ENCODE results near the gene FAM83B.
"Not testable (repeated sequence)": the region's sequence is repeated elsewhere in the genome, so short reads cannot be mapped to it uniquely, and the experiment has no call there.

Gene FAM83B, protein sequence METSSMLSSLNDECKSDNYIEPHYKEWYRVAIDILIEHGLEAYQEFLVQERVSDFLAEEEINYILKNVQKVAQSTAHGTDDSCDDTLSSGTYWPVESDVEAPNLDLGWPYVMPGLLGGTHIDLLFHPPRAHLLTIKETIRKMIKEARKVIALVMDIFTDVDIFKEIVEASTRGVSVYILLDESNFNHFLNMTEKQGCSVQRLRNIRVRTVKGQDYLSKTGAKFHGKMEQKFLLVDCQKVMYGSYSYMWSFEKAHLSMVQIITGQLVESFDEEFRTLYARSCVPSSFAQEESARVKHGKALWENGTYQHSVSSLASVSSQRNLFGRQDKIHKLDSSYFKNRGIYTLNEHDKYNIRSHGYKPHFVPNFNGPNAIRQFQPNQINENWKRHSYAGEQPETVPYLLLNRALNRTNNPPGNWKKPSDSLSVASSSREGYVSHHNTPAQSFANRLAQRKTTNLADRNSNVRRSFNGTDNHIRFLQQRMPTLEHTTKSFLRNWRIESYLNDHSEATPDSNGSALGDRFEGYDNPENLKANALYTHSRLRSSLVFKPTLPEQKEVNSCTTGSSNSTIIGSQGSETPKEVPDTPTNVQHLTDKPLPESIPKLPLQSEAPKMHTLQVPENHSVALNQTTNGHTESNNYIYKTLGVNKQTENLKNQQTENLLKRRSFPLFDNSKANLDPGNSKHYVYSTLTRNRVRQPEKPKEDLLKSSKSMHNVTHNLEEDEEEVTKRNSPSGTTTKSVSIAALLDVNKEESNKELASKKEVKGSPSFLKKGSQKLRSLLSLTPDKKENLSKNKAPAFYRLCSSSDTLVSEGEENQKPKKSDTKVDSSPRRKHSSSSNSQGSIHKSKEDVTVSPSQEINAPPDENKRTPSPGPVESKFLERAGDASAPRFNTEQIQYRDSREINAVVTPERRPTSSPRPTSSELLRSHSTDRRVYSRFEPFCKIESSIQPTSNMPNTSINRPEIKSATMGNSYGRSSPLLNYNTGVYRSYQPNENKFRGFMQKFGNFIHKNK

DNA sequence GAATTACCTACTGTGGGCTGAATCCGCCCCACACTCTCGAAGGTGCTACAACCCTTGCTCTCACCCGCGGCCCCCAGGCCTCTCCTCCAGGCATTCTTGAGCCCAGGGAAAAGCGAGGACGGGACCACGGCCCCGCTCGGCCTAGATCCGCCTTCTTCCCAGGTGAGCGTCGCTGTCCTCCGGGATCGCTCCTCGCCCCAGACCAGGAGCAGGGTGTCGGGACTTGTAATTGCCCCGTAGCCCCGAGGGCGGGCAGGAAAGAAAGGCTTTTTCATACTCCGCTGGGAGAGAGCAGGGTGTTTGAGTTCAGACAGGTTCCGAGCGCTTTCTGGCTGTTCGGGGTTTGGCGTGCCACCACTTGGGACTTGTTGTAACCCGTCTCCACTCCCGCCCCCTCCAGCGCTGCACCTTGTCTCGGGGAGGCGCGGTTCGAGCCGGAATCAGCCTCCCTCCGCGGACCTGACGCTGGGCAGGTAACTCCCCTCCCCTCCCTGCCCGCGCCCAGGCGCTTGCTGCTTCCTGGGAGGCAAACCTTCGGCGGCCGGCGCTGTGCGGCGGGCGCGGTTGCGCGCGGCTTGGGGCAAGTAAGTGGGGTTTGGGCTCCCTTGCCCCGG, at the start of gene FAM83B:
Gene FAM83B, plus strand, starts transcription at position 529 of the 614 bp plus-strand sequence. CDS start 23,476 bp downstream, outside the sequence.
- no peak for DNase-seq

DNA sequence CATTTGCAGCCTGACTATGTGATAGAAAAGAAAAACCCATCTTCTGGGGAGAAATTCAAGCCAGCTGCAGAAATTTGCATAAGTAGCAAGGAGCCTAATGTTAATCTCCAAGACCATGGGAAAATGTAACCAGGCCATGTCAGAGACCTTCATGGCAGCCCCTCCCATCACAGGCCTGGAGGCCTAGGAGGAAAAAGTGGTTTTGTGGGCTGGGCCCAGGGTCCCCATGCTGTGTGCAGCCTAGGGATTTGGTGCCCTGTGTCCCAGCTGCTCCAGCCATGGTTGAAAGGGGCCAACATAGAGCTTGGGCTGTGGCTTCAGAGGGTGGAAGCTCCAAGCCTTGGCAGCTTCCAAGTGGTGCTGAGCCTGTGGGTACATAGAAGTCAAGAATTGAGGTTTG, 49.7 kb upstream of the FAM83B start:
- DNase-seq, result not testable (repeated sequence)

DNA sequence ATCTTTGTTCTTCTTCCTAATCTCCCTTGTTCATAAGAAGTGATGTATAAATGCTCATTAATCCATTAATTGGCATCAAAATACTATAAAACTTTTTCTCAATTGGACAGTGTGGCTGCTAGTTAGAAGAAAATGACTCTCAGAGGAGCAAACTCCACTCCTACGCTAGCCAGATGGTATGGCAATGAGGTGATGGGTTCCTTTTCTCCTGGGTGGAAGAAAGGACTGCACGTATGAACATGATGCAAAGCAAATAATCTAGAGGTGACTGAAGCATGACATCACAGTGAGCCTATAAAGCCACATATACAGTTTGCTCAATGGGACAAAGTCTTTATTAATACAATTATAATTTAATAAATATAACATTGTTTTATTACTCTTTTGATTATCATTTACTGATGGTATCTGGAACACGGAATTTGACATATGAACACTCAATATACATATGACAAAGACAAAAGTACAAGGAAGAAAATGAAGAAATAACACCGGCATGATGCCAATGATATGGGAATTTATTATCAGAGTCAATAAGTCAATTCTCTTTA, 46.4 kb upstream of the FAM83B start:
- DNase-seq, result no peak

DNA sequence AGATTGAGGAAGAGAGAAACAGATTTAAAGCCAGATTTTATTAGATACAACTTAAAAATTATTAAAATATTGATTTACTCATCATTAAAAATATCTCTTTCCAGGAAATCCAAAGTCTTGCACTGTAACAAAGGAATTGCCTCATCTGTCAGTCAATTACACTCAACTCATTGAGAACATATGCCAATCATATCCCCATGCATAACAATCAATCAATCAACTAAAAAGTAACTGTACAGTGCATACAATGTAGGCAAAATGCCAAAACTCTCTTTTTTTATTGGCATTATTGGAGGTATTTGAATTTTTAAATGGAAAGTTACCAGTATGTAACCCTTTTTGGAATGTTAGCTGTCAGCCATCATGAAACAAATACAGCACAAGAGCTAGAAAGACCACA, 45.3 kb upstream of the FAM83B start:
- DNase-seq, result no peak

DNA sequence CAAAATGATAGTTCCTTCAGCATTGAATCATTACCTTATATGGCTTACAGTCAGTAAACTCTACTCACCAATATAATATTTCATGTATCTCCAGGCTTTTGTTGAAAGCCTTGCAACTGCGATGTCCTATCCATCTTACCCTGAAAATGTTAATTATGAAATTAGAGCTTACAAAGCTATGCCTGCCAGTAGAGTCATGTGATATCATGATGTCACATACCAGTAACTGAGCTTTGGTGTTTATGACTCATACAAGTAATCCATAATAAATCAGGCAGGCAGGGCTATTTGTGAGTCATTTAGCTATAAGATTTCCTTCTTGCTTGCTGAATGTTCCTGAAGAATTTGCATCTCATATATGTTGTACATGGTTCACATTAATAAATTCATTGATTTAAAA, 44.9 kb upstream of the FAM83B start:
- no peak for DNase-seq

DNA sequence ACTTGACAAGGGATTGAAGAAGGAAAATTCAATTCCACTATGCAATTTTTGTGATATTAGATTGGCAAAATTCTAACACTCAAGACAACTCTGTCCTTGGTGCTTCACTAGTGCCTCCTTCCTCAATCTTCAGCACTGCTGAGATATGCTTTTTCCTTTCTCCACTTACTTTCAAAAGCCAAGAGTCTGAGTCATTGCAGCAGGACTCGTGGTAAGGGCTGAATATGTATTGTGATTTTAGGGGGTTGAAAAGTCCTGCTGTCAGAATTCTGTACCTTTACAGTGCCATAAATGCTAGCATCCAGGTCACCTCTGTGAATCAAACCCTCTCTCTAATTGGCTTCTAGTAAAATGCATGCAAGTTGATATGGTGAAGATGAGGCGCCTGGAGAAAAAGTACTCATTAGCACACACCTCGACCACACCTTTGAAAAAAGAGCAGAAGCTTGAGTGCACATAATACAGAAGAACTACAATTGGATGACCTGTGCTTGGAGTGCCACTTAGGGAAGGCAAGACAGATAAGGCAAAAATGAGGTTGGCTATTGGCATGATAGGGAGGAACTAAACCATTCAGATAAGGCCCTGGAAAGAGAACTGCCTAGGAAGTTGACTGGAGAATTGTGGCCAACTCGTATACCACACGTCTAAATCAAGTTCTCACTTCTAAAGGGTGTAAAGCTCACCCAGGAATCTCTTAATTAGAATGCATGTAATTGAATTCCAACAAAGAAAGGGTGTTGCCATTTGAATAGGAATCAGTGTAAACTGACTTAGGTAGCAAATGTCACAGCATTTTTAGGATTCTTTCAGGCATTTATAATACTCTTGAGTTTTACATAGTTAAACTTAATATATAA, 43.6 kb upstream of the FAM83B start:
- DNase-seq, result no peak

DNA sequence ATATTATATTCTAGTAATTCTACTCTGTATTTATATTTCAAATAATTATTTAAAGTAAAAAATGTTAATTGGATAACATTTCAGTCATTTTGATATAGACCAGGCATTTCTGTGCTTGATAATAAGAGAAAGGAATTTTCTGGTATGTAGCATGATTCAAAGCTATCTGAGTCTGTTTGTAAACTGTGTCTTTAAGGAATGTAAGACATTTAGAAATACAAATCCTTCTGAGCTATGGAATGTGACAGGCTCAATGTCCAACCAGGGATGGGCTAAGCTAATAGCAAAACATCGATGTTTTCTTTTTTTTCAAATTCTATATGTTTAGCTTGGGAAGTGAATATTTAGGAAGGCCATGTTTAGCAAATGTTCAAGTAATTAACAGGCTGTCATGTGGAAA, 41.5 kb upstream of the FAM83B start:
- no peak for DNase-seq

DNA sequence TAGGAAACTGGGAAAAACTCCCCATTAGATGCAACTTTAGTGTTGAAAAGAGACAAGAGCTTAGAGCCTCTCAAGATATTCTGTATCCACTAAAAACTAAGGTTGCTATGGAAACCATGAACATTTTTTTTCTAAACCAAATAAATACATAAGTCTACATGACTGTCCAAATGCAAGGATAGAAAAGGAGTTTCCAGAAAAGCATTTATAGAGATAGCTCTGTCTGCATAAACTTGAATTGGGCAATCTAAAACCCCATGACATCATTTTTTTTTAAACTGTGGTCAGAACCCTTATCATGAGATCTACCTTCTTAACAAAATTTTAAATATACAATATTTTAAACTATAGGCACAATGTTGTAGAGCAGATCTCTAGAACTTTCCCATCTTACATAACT, 36.4 kb upstream of the FAM83B start:
- DNase-seq, result no peak

DNA sequence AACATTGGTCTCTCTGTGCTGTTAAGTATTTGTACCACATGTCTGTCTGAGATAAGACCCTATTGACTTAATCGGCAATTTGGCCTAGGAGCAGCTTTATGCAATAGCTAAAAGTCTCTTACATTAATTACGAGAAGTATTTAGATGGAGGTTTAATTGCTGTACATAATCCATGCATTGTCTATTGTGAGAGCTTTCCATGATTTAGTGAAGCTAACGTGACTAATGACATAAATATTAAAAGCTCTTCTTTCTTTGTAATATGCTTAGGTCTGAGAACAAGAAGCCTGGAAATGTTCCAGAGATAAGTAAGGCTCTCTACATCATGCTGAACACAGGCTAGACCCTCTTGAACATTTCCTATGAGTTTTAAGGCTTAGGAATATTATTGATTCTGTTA, 32.7 kb upstream of the FAM83B start:
- DNase-seq, result no peak

DNA sequence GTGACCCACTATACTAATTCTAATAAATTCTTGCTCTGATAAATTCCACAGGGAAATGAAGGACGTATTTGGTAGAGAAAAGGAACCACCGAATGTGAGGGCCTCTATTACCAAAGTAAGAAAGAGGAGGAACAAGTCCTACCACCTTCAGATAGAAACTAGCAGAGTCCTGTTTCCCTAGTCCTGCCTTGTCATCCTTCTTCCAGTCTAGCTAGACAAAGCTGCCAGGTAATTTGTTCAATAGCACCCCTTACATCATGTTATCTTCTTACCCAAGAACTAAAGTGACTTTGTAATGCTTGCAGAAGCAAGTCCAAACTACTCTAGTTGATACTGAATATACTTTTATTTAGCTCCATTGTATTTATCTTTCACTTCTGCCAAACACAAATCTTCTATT, 29.3 kb upstream of the FAM83B start:
- DNase-seq, result no peak

DNA sequence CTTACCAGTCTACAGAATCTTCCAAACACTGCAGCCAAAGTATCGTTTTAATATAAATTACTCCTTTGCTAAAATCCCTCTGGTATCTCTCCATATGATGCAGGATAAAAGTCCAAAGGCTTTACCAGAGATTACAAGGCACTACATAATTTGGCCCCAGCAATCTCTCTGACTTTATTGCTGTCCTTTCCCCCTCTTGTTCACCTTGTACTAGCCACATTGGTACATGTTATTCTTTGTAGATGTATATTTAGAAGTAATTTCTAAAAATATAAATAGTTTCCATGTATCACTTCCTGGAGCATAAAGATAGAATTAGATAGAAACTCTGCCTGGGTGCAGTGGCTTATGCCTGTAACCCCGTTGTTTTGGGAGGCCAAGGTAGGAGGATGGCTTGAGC, 28.7 kb upstream of the FAM83B start:
- no peak for DNase-seq

DNA sequence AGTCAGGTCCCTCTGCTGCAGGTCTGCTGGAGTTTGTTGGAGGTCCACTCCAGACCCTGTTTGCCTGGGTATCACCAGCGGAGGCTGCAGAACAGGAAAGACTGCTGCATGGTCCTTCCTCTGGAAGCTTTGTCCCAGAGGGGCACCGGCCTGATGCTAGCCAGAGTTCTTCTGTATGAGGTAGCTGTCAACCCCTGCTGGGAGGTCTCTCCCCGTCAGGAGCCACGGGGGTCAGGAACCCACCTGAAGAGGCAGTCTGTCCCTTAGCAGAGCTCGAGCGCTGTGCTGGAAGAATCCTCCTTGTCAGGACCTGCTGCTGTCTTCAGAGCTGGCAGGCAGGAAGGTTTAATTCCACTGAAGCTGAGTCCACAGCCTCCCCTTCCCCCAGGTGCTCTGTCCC, 22.3 kb upstream of the FAM83B start:
- DNase-seq, result not testable (repeated sequence)

DNA sequence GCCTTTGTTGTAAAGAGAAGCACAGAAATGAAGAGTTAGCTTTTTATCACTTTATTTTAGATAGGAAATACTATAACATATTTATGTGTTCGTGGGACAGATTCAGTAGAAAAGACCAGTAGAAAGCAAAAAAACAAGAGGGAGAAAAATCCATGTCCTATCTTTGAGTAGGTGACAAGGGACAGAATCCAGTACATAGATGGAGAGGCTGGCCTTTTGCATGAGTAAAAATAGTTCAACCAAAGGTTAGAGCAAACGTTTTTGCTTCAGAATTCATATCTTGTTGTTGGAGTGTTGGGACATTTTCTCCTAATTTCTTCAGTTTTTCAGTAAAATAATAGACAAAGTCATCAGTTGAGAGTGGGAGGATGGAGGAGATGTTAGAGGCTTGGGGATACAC, 19.6 kb upstream of the FAM83B start:
- DNase-seq, result no peak

DNA sequence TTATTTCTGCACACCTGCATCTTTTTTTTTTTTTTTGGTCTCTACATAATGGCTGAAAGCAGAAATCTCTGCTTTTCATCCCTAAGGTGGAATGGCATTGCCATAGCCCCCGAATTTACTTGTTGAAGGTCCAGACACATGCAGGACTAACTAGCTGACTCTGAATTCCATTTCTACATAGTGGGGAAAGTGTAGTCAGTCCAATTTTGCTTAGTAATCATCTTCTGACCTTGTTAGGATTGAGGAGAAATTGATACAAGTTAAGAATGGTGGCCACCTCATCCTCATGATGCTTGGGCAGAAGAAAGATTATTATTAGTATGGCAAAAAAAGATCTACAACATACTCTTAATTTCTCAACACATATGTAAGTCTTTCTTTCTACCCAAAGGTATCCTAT, 16.4 kb upstream of the FAM83B start:
- DNase-seq, result no peak

DNA sequence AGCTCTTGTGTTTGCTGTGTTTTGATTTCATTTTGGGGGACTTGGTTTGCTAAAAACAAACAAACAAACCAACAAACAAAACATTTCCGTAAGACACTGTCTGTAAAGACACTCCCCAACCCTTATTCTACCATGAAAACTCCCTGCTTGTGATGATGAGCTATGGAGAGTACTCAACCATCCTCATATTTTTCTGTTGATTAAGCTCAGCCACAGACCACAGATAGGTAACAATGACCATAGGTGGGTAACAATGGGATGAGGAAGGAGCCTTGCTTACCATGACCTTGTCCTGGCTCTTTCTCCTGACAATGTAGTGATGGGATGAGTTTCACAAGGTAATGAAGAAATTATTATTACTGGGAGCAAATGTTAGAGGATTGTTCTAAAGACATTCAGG, 11.4 kb upstream of the FAM83B start:
- no peak for DNase-seq

DNA sequence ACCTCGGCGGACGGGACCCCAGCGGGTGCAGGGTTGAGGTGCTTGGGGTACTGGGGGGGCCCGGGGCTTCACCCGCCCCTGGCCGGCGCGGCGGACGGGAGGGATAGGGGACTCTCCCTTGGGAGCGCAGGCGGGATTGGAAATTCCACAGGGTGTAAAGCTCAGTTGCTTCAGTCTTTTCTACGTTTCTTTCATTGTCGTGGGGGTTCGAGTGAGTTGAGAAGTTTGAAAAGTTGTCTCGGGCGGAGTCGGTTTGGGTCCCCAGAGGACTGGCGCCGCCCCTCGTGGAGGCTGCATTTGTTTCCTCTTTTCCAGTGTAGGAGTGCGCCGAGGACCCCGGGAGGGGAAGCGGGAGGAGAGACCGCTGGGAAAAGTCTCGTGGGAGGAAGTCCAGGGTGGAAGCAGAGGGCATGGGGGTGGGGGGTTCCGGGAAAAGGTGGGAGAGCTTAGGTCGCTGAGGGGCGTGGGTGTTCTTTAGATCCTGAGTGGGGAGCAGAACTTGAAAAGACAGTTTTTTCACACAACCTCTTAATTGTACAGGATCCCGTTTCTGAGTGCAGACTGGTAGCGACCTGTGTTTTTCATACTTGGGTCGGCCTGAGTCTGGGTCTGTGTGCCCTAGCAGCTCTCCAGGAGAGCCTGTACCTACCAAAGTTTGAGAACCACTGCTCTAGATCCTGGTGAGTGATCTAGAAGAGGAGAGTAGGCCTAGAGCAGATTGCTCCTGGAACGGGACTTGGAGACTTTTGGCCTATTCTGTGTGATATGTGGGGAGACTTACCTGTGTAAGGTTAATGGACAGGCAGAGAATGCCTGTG, 495 bp downstream of the FAM83B start:
- DNase-seq, result no peak

DNA sequence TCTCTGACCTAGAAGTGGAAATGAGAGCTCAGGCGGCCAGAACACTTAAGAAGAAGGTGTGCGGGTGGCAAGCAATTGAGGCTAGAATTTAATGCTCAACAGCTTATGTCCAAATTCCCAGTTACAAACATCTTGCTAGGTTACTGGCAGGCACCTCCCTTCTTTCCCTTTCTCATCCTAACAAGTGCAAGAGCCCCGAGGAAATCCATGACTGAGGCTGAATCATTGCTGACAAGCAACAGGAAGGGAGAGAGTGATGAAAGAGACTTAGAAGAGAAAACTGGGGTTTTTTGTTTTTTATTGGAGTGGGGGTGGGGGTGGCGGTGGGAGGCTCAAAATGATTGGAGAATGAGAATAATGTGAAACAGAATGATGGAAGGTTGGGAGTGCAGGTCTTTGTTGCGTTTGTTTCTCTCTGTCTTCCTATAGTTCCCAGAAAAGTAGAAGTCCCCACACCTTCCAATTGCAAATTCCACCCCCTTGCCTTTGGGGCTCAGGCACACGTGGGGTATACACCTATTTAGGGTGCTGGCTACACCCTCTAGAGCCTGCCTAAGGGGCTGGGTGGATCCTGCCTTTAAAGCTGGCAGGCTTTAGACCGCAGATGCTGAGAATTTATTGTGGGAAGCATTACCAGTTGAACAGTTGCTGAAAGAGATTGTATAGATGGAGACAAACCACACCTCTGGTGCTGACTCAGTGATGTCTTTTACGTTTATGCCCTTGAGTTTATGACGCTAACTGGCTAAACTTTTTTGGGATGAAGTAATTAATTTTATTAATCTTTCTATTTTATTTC, 1.4 kb downstream of the FAM83B start:
- DNase-seq, result no peak

DNA sequence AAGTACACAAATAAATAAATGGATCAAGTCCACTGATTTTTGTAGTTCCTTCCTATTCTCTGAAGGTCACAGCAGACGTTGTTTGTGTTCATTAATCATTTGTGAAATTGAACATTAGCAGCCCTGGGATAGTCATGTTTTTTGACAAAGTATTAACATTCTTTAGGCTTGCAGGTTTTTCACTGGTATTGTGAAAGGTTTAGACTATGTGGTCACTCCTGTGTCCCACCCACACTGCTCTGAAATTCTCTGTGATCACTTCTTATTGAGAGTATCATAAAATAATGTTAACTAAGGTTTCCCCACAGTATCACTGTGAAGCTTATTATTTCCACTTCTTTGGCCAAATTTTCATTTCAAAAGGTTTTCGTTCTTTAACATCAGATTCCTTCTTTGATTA, 3.5 kb downstream of the FAM83B start:
- no peak for DNase-seq

DNA sequence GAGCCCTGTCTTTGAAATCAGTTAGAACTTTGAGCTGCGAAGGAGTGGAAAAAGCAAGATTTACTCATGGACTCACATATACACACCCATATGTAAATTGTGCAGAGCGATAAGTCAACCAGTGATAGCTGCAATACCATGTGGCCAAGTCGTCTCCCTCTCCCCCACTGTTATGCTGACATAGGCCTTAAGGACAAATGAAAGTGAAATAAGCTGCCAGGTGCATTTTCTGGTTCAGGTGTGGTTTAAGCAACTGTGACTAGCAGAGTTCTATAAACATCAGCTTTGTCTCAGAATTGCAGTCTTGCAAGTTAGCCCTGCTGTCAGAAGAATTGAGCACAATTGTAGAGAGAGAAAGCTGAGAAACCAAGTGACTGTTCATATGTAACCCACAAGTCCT, 9.6 kb downstream of the FAM83B start:
- no peak for DNase-seq

DNA sequence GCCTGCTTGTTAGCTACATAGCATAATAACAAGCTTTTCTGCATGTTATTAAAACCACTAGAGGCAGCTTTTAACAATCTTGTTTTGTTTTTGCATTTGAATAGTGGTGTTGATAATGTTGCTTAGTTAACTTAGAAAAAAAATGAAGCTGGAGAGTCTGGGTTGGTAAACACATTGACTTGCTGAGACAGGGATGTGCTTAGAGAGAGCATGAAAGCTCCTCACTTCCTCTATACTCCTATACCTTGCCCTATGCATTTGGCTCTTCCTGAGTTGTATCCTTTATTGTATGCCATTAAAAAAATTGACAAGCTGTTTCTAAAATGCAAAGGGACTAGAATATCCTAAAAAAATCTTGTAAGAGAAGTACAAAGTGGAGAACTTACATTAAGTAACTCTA, 13.6 kb downstream of the FAM83B start:
- DNase-seq, result no peak
